GM10266 (cell line): ENCODE data around the gene BMPR1A.

Source experiments
- DNase-seq: peaks from one replicate; pipeline ENCODE4 v3.0.0; 2012; ENCODE audit errors: extremely low spot score
- TF ChIP-seq, protein P1 (sequence below): IDR thresholded peaks from 2 replicates; pipeline ENCODE4 v1.5.1; 2012; ENCODE audit warnings: mild to moderate bottlenecking, low read depth; ENCODE audit not compliant: control insufficient read depth, insufficient read depth; ENCODE audit errors: missing control alignments

Gene BMPR1A

DNA sequence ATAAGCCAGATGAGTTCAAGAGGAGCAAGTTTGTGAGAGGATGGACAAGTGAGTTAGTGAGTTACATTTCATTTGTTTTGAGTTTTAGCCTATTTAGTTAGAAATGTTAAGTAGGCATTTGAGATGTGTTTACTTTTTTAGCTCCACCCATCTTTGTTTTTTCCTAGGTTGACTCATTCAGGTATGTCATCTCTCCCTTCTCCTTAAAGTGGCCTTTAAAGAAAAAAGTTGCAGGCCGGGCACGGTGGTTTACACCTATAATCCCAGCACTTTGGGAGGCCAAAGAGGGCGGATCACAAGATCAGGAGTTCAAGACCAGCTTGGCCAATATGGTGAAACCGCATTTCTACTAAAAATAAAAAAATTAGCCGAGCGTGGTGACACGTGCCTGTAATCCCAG is 71.2 kb downstream of the BMPR1A start:
- TF ChIP-seq, protein P1, sequence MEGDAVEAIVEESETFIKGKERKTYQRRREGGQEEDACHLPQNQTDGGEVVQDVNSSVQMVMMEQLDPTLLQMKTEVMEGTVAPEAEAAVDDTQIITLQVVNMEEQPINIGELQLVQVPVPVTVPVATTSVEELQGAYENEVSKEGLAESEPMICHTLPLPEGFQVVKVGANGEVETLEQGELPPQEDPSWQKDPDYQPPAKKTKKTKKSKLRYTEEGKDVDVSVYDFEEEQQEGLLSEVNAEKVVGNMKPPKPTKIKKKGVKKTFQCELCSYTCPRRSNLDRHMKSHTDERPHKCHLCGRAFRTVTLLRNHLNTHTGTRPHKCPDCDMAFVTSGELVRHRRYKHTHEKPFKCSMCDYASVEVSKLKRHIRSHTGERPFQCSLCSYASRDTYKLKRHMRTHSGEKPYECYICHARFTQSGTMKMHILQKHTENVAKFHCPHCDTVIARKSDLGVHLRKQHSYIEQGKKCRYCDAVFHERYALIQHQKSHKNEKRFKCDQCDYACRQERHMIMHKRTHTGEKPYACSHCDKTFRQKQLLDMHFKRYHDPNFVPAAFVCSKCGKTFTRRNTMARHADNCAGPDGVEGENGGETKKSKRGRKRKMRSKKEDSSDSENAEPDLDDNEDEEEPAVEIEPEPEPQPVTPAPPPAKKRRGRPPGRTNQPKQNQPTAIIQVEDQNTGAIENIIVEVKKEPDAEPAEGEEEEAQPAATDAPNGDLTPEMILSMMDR = no peak
- no peak for DNase-seq

DNA sequence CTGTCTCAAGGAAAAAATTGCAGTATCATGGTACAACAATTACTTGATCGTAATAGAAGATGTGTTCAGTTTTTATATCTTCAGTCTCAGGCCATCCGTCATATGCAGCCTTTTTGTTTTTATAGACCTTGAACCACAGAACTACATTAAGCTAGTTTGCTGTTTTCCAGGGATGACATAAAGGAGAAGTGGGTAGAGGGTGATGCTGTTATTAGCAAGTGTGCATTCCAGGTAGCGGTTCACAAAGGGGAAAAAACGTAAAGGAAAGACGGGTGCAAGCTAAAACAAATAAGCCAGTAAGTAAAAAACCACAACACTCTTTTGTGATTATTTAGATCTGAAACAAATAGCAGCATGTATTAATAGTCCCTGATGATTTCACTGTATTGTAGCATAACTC is 71.7 kb downstream of the BMPR1A start:
- TF ChIP-seq, protein P1 = no peak
- no peak for DNase-seq

DNA sequence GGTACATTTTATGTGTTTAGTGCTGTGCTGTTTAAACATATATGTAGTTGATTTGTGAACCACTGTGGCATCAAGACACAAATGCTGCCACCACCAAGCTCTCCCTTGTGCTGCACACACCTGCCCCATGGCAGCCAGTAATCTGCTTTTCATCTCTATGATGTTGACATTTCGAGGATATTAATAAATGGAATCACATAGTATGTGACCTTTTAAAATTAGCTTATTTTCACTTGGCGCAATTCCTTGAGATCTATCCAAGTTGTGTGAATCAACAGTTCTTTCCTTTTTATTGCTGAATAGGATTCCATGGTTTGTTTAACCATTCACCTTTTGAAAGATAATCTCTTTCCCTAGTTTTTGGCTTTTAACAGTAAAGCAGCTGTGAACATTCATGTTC is 73.1 kb downstream of the BMPR1A start:
- TF ChIP-seq, protein P1 = no peak
- DNase-seq = no peak

DNA sequence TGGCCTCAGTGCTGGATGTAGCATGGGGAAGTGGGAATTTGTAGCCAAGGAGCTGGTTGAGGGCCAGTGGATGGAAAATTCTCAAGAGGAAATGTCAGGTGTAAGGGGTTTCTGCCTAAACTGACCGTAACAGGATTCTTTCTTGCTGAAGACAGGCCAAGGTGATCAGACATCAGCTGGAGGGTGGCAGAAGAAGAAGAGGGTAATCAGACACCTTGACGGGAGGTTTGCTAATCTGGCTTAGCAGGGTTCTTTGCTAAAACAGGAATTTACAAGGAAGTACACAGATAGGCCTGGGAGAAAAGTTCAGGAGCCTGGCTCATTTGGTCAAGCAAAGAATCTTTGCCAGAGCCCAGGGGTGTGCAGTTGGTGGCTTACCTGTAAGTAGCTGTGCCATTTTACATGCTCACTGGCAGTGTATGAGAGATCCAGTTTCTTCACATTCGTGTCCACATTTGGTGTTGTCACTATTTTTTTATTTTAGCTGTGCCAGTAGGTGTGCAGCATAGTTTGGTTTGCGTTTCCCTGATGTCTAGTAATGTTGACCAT is 73.7 kb downstream of the BMPR1A start:
- TF ChIP-seq, protein P1 = no peak
- DNase-seq = no peak

DNA sequence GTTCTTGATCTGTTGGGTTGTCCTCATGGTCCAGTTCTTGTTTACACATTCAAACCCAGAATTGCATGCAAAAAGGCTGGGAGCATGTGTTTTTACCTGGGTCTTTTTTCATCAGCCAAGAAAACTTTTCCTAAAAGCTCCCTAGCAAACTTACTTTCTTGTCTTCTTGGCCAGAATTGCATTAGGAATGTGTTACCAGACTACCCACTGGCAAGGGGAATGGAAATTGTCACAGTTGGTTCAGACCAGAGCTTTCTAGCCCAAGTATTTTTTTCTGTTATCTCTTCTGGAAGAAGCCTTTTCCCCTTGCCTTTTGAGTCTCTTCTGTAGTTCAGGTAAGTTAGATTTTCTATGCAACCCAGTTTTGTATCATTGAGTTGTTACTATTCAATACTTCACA is 77.5 kb downstream of the BMPR1A start:
- TF ChIP-seq, protein P1 = no peak
- no peak for DNase-seq

DNA sequence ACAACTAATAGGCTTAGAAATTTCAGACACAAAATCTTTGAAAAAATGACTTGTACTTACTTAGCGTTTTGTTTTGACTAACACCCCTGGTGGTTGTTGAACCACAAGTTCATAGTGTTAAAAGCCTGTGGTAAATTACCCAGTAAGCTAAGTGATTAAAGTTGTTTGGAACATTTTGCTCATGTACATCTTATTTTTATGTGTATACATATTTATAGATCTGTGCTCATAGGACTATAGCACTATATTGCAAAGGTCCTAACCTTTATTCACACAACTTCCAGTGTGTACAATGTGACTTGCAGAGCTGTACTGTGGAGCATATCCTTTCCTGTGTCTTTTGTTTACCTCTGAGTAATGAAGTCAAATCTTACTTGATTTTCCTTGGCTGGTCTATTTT is 79.6 kb downstream of the BMPR1A start:
- no peak for DNase-seq
- TF ChIP-seq, protein P1 = no peak

DNA sequence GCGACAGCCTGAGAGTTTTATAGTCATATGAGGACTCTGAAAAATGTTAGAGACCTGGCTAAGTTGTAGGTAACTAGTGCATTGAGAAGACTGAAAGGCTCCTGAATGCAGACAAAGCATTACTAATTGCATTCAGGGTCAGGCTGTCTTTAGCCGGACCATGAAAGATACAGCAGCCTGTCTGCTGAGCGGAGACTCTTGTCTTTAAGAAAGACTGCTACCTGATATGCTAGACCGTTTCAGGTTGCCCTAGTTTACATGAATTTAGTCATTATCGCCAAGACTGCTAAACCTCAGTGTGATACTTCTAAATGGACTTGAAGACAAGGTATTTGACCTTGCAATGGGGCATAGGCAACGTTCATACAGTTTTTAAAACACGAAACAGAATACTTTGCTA is 81.2 kb downstream of the BMPR1A start:
- TF ChIP-seq, protein P1 = no peak
- DNase-seq = no peak
